ENCODE results near the gene SGCD.
"Not testable (repeated sequence)": the region's sequence is repeated elsewhere in the genome, so short reads cannot be mapped to it uniquely, and the experiment has no call there.

The SGCD gene

DNA sequence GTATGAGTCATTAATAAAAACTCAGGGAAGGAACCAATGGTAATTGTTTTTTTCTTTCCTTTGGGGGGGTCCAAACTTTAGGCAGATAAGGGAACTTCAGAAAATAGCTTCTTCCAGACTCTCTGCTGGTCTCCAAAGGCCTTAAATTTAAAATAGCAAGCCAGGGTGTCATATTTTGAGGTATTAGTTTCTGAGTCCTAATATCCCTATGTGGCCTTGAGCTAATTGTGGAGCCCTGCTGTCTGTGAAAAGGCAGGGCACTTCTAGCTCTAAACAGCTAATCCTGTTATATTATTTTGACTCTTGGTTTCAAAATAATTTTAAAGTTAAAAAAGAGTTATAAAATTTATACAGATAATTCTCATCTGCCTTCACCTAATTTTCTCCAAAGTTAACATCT is 327.5 kb downstream of the SGCD start:
- no peak for DNase-seq

GRCh38 chr5:156655732-156656131 is 328.8 kb downstream of the SGCD start:
- DNase-seq = no peak

- not testable (repeated sequence) for DNase-seq
These were observed 337.9 kb downstream of the SGCD start for GRCh38 chr5:156664832-156665231.

DNA sequence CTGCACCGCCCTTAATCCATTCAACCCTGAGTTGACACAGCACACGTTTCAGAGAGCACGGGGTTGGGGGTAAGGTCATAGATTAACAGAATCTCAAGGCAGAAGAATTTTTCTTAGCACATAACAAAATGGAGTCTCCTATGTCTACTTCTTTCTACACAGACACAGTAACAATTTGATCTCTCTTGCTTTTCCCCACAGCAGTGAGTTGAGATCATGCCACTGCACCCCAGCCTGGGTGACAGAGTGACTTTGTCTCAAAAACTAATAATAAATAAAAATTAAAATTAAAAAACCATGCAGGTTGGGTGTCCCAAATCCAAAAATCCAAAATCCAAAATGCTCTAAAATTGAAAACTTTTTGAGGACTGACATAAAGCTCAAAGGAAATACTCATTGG is 339.7 kb downstream of the SGCD start:
- not testable (repeated sequence) for DNase-seq

GRCh38 chr5:156667616-156668015 is 340.7 kb downstream of the SGCD start:
- DNase-seq = no peak

DNA sequence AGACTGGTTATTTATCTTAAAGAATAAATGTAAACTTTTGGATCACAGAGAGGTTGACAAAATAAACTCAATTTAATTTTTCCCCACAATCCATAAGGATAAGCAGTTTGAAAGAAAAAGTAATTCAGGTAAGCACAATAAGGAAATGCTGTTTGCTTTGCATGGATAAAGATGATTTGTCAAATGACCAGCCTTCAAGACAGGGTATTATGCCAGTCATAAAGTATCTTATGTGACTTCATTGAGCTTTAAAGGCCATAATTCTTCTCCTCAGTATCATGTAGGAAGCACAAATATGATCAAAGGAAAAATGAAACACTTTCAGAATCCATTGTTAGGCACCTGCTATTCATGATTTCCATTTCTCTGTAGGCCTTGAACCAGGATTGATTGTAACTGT is 342.5 kb downstream of the SGCD start:
- DNase-seq = no peak

DNA sequence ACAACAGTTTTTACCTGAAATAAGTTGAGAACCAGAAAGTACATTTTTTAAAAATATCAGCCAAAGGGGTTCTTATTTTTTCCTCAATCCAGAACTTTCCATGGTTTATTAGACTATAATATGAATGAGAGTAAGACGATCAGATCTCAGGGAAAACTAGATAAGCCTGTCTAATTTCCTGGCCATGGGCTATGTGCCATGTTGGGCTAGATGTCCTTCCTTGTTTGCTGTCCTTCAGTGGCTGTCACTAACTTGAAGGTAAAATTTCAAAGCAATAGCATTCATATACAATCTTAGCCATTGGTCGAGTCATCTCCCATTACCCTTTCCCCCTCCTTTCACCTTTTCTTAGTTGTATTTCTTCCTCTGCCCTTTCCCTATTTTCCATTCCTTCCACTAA is 343.7 kb downstream of the SGCD start:
- no peak for DNase-seq

GRCh38 chr5:156675395-156675794 is 348.4 kb downstream of the SGCD start:
- no peak for DNase-seq

DNA sequence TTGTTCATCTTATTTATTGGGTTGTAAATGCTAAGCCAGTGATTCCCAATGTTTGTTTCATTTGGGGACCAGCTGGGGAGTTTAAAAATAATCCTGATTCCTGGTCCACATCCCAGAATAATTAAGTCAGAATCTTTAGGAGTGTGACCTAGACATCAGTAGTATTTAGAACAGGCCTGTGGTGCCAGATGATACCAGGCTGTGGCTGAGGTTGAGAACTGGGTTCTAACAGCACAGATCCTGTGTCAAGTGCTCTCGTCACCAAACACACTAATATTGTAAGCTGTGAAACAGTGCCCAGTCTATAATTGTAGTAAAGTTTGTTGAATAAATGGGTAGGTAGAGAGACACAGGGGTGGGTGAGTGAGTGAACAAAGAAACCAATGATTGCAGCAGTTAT is 351.0 kb downstream of the SGCD start:
- DNase-seq = no peak

GRCh38 chr5:156678484-156678883 is 351.5 kb downstream of the SGCD start:
- no peak for DNase-seq

DNA sequence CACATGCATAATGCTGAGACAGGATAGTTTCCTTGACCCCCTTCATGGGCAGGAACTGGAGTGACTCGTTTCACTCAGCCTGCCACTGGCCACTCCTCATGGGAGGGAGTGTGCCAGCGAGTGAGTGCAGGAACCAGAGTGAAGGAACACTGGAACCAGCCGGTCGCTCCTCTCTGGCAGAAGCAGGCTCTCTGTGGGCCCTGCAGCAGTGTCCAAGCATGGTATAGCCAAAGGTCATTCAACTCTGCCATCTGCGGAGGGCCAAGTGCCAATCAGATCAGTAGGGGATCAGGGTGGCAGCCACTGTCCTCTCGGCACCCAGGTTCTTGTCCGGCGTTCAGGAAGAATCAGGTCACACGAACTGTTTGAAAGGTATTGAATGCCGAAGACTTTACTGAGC is 353.9 kb downstream of the SGCD start:
- no peak for DNase-seq

DNA sequence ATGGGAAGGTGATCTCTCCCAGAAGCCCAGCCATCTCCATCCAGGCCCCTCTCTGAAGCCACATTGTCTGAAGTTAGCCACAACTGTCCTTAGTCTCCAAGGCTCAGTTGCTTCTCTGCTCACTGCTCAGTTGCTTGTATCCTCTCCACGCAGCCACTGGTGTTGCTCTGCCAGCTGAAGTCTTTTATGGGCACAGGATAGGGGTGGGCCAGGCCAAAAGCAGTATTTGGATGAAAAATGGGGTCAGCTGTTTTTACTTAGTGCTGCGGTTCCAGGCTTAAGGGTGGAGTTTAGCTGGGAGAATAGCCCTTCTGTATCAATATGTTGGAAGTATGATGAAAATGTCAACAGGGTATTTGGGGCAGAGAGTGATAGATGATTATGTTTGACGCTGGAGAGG is 354.3 kb downstream of the SGCD start:
- no peak for DNase-seq

GRCh38 chr5:156682971-156683370 is 356.0 kb downstream of the SGCD start:
- DNase-seq = no peak

- no peak for DNase-seq
These were observed 356.5 kb downstream of the SGCD start for GRCh38 chr5:156683509-156683908.

GRCh38 chr5:156684216-156684615 is 357.3 kb downstream of the SGCD start:
- no peak for DNase-seq

DNA sequence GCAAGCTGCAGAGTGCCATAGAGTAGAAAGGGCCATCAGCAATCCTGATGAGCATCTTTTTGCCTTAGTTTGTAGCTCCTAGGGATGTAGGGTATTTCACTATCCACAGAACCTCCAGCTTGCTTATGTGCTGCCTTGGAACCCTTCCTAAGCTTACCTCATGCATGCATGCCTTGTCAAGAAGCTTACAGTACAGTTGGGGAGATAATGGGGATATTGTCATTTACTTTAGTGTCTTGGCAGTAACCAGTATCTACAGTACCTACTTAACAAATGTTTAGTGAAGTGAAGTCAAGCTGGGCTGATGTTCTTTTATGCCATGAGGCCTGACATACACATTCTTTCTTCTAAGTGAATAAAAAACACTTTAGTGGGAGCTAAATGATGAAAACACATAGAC is 358.5 kb downstream of the SGCD start:
- no peak for DNase-seq

- no peak for DNase-seq
These were observed 359.4 kb downstream of the SGCD start for GRCh38 chr5:156686380-156686779.

- DNase-seq = no peak
These were observed 359.8 kb downstream of the SGCD start for GRCh38 chr5:156686796-156687195.

- no peak for DNase-seq
These were observed 360.6 kb downstream of the SGCD start for GRCh38 chr5:156687514-156687913.

GRCh38 chr5:156691572-156691971 is 364.6 kb downstream of the SGCD start:
- DNase-seq = no peak

GRCh38 chr5:156693113-156693512 is 366.1 kb downstream of the SGCD start:
- DNase-seq = no peak

DNA sequence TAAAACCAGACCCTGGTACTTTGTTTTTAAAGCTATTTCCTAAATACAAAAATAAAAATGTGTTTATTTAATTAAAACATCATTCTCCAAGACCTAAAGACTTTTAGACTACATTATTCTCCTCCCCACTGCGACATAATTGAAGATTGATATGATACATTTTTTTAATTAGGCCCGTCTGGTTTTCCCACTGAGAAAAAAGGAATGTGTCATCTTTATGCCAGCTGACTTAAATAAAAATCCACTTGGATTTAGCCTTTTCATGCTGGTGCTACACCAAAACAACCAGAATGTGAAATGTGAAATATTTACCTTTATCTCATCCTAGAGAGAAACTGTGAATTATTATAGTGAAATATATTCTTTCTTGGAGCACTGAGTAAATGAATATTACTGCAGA is 367.6 kb downstream of the SGCD start:
- no peak for DNase-seq

GRCh38 chr5:156695774-156696173 is 368.8 kb downstream of the SGCD start:
- no peak for DNase-seq

DNA sequence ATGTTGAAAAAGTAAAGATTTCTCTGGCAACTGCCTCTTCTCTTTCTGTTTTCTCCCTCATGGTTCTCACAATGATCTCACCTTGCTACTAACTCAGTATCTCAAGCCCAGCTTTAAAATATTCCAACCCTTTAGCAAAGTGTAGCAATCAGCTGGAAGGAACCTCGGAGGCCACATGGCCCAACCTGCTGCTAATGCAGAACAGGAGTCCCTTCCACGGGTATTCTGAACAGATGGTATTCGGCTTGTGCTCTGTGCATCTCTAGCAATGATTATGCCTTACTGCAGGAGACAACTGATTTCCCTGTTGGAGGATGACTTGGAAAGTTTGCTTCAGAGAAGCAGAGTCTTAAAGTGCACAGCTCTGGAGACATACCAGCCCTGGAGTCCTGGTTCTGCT is 371.4 kb downstream of the SGCD start:
- no peak for DNase-seq

- no peak for DNase-seq
These were observed 372.2 kb downstream of the SGCD start for GRCh38 chr5:156699147-156699546.

- no peak for DNase-seq
These were observed 377.2 kb downstream of the SGCD start for GRCh38 chr5:156704139-156704538.
